ENCODE data around the gene PARVA.

Gene PARVA

GRCh38 chr11:12388173-12388572 lies 10.8 kb downstream of the PARVA start:
- peaks cover 6% of the 10 kb centered on the region for H3K4me1 ChIP-seq (ENCODE audit: insufficient read depth, low read length)
- no peak overlapping the region for H3K9ac ChIP-seq (ENCODE audit: low read depth, low read length)
- H3K9me3 ChIP-seq (ENCODE audit: control insufficient read depth, insufficient read depth, low read length), result no peaks in the 10 kb centered on the region
- H3K36me3 ChIP-seq (ENCODE audit: insufficient read depth, low read length), result no peaks in the 10 kb centered on the region

GRCh38 chr11:12388939-12389670 lies 11.7 kb downstream of the PARVA start:
- peaks cover 6% of the 10 kb centered on the region for H3K4me1 ChIP-seq (ENCODE audit: insufficient read depth, low read length)
- H3K9ac ChIP-seq (ENCODE audit: low read depth, low read length), result no peak overlapping the region
- no peaks in the 10 kb centered on the region for H3K36me3 ChIP-seq (ENCODE audit: insufficient read depth, low read length)
- no peaks in the 10 kb centered on the region; the same call in 1 of the 2 replicates for H3K9me3 ChIP-seq (ENCODE audit: control insufficient read depth, insufficient read depth, low read length)

DNA sequence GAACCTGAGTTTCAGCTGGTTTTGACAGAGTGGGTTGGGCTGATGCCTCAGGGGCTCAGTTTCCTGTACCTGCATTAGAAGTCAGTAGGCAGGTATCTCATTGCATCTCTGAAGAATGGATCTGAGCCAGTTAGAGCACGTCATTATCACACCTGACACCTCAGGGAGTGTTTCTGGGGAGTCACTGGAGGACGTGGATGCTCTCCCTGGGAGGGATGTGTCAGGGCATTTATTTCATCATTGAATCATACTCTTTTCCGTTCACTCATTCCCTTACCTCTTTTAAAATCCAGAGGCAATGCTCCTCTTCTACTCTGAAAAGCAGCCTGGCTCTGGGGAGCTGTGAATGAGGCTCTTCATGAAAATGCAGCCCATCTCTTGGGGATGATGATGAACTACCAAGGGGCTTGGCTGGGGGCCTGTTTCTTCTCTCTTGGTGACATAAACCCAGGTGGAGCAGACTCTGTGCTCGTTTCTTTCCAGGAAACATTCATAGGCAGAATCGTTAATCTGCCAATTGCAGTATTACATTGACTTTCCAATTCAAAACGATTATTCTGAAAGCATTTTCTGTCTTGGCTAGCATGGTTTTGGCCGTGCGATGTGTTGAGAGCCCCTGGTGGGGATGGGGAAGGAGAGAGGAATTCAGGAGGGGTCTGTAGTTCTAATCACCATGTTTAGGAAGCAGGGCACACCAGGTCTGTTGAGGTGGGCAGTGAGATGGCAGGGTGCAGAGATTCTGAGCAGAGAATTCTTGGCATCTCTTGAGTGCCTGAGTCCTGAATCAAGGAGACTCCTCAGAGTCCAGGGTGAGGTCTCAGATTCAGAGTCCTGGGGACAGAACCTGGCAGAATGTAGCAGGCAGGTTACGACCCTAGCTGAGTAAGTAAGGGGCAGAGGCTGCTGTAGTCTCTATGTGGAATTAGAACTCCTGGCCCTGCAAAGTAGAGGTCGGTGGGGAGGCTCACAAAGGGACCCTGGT lies 12.6 kb downstream of the PARVA start:
- no peak overlapping the region for H3K9ac ChIP-seq (ENCODE audit: low read depth, low read length)
- H3K9me3 ChIP-seq (ENCODE audit: control insufficient read depth, insufficient read depth, low read length), result no peaks in the 10 kb centered on the region; the same call in 1 of the 2 replicates
- H3K36me3 ChIP-seq (ENCODE audit: insufficient read depth, low read length), result no peaks in the 10 kb centered on the region
- H3K4me1 ChIP-seq (ENCODE audit: insufficient read depth, low read length), result peaks cover 6% of the 10 kb centered on the region

DNA sequence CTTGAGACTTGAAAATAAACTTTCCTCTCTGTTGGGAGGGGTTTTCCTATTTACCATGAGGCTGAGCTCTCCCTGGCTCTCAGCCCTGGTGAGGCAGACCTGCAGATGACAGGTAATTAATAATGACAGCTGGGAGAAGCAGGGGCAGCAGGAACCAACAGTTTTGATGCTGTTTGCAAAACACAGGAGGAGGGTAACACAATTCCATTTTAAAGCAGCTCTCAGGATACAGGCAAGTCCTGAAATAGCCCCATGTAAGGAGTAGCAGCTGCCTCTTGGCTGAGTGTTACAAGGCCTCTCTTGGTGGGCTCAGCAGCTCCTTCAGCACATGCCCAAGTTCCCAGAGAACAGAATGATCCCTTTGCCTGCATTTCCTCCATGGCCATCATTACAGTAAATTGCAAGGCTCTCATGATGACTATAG lies 13.3 kb downstream of the PARVA start:
- H3K9ac ChIP-seq (ENCODE audit: low read depth, low read length), result no peak overlapping the region
- peaks cover 6% of the 10 kb centered on the region for H3K4me1 ChIP-seq (ENCODE audit: insufficient read depth, low read length)
- H3K9me3 ChIP-seq (ENCODE audit: control insufficient read depth, insufficient read depth, low read length), result peaks cover under 1% of the 10 kb centered on the region; the same call in 1 of the 2 replicates
- H3K36me3 ChIP-seq (ENCODE audit: insufficient read depth, low read length), result no peaks in the 10 kb centered on the region

GRCh38 chr11:12392672-12393071 lies 15.3 kb downstream of the PARVA start:
- no peak overlapping the region for H3K9ac ChIP-seq (ENCODE audit: low read depth, low read length)
- H3K4me1 ChIP-seq (ENCODE audit: insufficient read depth, low read length), result peaks cover 6% of the 10 kb centered on the region
- peaks cover 11% of the 10 kb centered on the region for H3K9me3 ChIP-seq (ENCODE audit: control insufficient read depth, insufficient read depth, low read length)
- H3K36me3 ChIP-seq (ENCODE audit: insufficient read depth, low read length), result no peaks in the 10 kb centered on the region

GRCh38 chr11:12393691-12394090 lies 16.3 kb downstream of the PARVA start:
- H3K9ac ChIP-seq (ENCODE audit: low read depth, low read length), result no peak overlapping the region
- no peaks in the 10 kb centered on the region for H3K36me3 ChIP-seq (ENCODE audit: insufficient read depth, low read length)
- H3K9me3 ChIP-seq (ENCODE audit: control insufficient read depth, insufficient read depth, low read length), result peaks cover 11% of the 10 kb centered on the region
- H3K4me1 ChIP-seq (ENCODE audit: insufficient read depth, low read length), result peaks cover 6% of the 10 kb centered on the region; the same call in 1 of the 2 replicates

- H3K9ac ChIP-seq (ENCODE audit: low read depth, low read length), result no peak overlapping the region
- no peaks in the 10 kb centered on the region for H3K36me3 ChIP-seq (ENCODE audit: insufficient read depth, low read length)
- peaks cover 11% of the 10 kb centered on the region for H3K9me3 ChIP-seq (ENCODE audit: control insufficient read depth, insufficient read depth, low read length)
- peaks cover 6% of the 10 kb centered on the region; the same call in 1 of the 2 replicates for H3K4me1 ChIP-seq (ENCODE audit: insufficient read depth, low read length)
Observed at GRCh38 chr11:12394601-12395000, 17.2 kb downstream of the PARVA start.

DNA sequence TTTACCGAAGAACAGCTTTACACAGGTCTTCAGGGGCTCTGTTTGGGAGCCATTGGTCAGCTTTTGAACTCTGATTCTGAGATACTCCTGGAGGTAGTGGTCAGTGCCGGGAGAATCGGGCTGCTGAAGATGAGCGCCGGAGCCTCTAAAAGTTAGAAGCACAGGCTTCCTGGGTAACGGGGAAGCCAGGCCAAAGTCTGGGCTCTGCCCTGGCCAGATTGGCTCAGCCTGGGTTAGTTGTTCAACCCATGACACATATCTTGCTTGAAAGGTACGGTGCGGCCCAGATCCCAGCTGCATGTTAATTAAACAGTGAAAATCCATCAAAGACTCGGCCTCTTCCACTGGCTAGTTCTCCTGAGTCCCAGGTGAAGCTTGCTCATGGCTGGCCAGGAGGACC lies 18.0 kb downstream of the PARVA start:
- Histone ChIP-seq H3K4me1 (ENCODE audit: insufficient read depth, low read length) (0 out of 2 replicates have a peak, but pooled peaks cover 2% of the 10 kb centered on the region), H3K36me3 (ENCODE audit: insufficient read depth, low read length) (no peaks in the 10 kb centered on the region), H3K9ac (ENCODE audit: low read depth, low read length) (no peak overlapping the region), H3K9me3 (ENCODE audit: control insufficient read depth, insufficient read depth, low read length) (peaks cover 11% of the 10 kb centered on the region)

GRCh38 chr11:12397931-12398334 lies 20.6 kb downstream of the PARVA start:
- H3K4me1 ChIP-seq (ENCODE audit: insufficient read depth, low read length), result peaks cover 6% of the 10 kb centered on the region; the same call in 1 of the 2 replicates
- H3K9ac ChIP-seq (ENCODE audit: low read depth, low read length), result no peak overlapping the region
- no peaks in the 10 kb centered on the region for H3K36me3 ChIP-seq (ENCODE audit: insufficient read depth, low read length)
- peaks cover 11% of the 10 kb centered on the region for H3K9me3 ChIP-seq (ENCODE audit: control insufficient read depth, insufficient read depth, low read length)

DNA sequence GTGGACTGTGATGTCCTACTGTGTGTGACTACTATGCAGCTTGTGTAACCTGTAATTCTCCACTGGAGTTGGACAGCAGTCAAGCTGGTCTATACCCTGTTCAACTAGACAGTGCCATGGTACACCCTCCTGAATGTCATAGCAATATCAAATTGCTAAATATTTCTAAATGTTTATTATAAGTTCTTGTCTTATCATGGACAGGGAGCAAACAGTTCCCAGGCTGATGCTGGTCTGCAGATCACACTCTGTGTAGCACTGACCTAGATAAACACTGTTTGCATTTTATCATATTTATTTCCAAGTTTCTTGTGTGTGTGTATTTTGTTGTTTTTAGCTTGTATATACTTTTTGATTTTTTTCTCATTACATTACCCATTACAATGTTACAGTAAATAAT lies 22.0 kb downstream of the PARVA start:
- peaks cover 11% of the 10 kb centered on the region for H3K9me3 ChIP-seq (ENCODE audit: control insufficient read depth, insufficient read depth, low read length)
- H3K4me1 ChIP-seq (ENCODE audit: insufficient read depth, low read length), result peaks cover 6% of the 10 kb centered on the region; the same call in 1 of the 2 replicates
- no peaks in the 10 kb centered on the region for H3K36me3 ChIP-seq (ENCODE audit: insufficient read depth, low read length)
- H3K9ac ChIP-seq (ENCODE audit: low read depth, low read length), result no peak overlapping the region

DNA sequence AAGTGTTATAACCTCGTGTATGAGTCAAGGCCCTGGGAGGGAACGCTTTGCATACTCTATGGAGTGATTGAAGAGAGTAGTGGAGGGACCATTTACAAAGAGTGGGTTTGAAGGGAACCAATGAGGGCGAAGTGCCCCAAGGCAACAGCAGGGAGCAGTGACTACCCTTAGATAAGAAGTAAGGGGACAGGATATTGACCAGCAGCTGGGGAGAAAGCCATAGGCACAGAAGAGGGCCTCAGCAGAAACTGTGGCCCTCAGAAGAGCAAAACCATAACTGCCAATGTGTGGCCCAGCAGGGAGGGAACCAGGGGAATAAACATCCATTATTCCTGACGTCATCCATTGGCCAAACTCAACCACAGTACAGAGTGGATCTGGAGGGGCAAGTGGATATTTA lies 24.7 kb downstream of the PARVA start:
- Histone ChIP-seq H3K36me3 (ENCODE audit: insufficient read depth, low read length) (no peaks in the 10 kb centered on the region), H3K9me3 (ENCODE audit: control insufficient read depth, insufficient read depth, low read length) (no peaks in the 10 kb centered on the region), H3K4me1 (ENCODE audit: insufficient read depth, low read length) (peaks cover 6% of the 10 kb centered on the region; the same call in 1 of the 2 replicates), H3K9ac (ENCODE audit: low read depth, low read length) (no peak overlapping the region)

- H3K36me3 ChIP-seq (ENCODE audit: insufficient read depth, low read length), result no peaks in the 10 kb centered on the region
- H3K9ac ChIP-seq (ENCODE audit: low read depth, low read length), result no peak overlapping the region
- peaks cover 6% of the 10 kb centered on the region; the same call in 1 of the 2 replicates for H3K4me1 ChIP-seq (ENCODE audit: insufficient read depth, low read length)
- no peaks in the 10 kb centered on the region for H3K9me3 ChIP-seq (ENCODE audit: control insufficient read depth, insufficient read depth, low read length)
Observed at GRCh38 chr11:12402691-12403120, 25.3 kb downstream of the PARVA start.

DNA sequence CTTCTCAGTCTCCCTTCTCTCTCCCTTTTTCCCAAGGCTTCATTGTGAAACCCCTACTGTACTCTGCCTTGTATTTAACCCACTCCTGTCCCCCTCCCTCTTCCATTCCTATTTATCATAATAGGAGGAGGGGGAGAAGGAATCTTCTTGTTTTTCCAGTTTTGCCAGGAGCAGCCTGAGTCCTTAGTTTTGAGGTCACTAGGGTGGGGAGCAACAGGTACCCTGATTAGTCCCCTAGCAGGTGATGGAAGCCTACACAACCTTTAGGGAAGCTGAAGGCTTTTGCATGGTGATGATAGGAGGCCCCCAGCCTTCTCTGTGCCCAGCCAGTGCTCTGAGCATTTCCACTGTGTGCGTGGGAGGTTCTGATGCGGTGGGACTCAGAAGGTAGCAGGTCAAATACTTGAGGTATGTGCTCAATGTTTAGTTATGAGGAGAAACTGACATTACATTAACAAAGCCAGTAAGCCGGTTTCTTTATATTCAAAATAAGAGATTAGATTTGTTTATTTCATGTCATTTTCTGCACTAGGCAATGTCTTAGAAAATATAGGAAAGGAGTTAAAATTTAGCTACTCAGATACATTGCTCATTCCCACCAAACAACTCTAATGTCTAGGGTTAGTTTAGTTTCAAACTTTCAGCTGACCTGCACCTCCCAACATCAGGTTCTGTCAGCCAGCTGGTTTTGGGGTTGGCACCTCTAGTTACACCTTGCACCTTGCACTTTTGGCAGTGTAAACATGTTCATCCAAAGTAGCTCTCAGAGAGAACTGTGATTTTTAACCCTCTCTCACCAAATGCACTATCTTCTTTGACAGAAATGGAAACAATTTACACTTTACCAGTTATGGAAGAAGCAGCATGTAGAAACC lies 26.0 kb downstream of the PARVA start:
- Histone ChIP-seq H3K36me3 (ENCODE audit: insufficient read depth, low read length) (no peaks in the 10 kb centered on the region), H3K9me3 (ENCODE audit: control insufficient read depth, insufficient read depth, low read length) (no peaks in the 10 kb centered on the region), H3K4me1 (ENCODE audit: insufficient read depth, low read length) (peaks cover 6% of the 10 kb centered on the region; the same call in 1 of the 2 replicates), H3K9ac (ENCODE audit: low read depth, low read length) (no peak overlapping the region)

DNA sequence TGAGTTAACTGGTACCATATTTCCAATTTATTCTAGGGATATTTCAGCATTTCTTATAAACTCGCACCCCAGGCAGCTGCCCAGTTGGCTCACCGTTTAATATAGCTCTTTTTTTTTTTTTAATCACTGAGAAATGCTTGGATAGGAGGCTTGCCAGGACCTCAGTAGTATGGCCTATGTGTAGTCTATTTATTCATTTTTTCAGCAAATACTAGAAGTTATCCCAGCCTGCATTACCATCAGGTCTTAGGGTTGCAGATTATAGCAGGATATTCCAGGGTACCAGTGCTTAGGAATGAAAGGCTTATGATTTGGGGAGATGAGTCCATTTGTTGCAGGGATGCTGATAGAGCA lies 26.6 kb downstream of the PARVA start:
- Histone ChIP-seq H3K9me3 (ENCODE audit: control insufficient read depth, insufficient read depth, low read length) (no peaks in the 10 kb centered on the region), H3K36me3 (ENCODE audit: insufficient read depth, low read length) (no peaks in the 10 kb centered on the region), H3K4me1 (ENCODE audit: insufficient read depth, low read length) (peaks cover 6% of the 10 kb centered on the region; the same call in 1 of the 2 replicates), H3K9ac (ENCODE audit: low read depth, low read length) (no peak overlapping the region)
